K562 (cell line): ENCODE data around the gene LPAR2. TPM values are rescaled to one million over a fixed set of nuclear protein-coding genes. Genes with fewer than 3 reads are reported as not detected.

Experiments
- CREM ChIP-seq: IDR thresholded peaks from 2 replicates; pipeline ENCODE4 v1.6.1; 2014; ENCODE audit warnings: antibody characterized with exemption, low read depth
- EP300 ChIP-seq: IDR thresholded peaks from 2 replicates; pipeline ENCODE4 v1.6.1; 2012; ENCODE audit warnings: low read length, improper control_type of control experiment
- EP400 ChIP-seq: fragments of 450-650 bp; IDR thresholded peaks from 2 replicates; pipeline ENCODE4 v1.6.1; 2017; ENCODE audit warnings: antibody characterized with exemption, mild to moderate bottlenecking, moderate library complexity
- FOXP4 ChIP-seq: sonication (generic); formaldehyde crosslinking; IDR thresholded peaks from 2 replicates; pipeline ENCODE4 v1.8.0; 2022; ENCODE audit warnings: mild to moderate bottlenecking, missing genetic modification reagents, borderline replicate concordance
- HDGF ChIP-seq: fragments of 450-650 bp; IDR thresholded peaks from 2 replicates; pipeline ENCODE4 v1.6.1; 2016
- HNRNPUL1 ChIP-seq: fragments of 200-400 bp; formaldehyde crosslinking; IDR thresholded peaks from 2 replicates; pipeline ENCODE4 v1.6.1; 2017; ENCODE audit warnings: low read length
- SMC3 ChIP-seq: conservative IDR thresholded peaks from 2 replicates; pipeline ENCODE4 v1.6.1; 2011; ENCODE audit warnings: low read depth, low read length, improper control_type of control experiment; ENCODE audit not compliant: insufficient read depth
- SRSF7 ChIP-seq: fragments of 200-400 bp; formaldehyde crosslinking; optimal IDR thresholded peaks from 2 replicates; pipeline ENCODE3; 2017; ENCODE audit warnings: mild to moderate bottlenecking, low read depth, low read length
- ZKSCAN1 ChIP-seq: fragments of 150-350 bp; IDR thresholded peaks from 2 replicates; pipeline ENCODE4 v1.6.1; 2016; ENCODE audit warnings: low read depth, low read length
- ZNF592 ChIP-seq: fragments of 450-650 bp; IDR thresholded peaks from 2 replicates; pipeline ENCODE4 v1.6.1; 2017; ENCODE audit warnings: antibody characterized with exemption, mild to moderate bottlenecking
- ZNF639 ChIP-seq, 2 experiments: fragments of 200-800 bp in 1 of 2; sonication (Bioruptor generic) in 1 of 2; sonication (generic) in 1 of 2; formaldehyde crosslinking in 1 of 2; IDR thresholded peaks in 1 of 2; conservative IDR thresholded peaks in 1 of 2; 2 replicates each; pipeline versions ENCODE4 v1.5.0 to v1.6.1; 2016 to 2020; ENCODE audit warnings: missing compliant biosample characterization in 1 of 2, missing genetic modification characterization in 1 of 2, missing genetic modification reagents in 1 of 2
- polyA plus RNA-seq, 8 experiments: library from polyadenylated mRNA; depleted of rRNA in 4 of 8; stranded (reverse) in 5 of 8; unstranded in 3 of 8; fragments of >200 nt; fragmentation: Nextera tagmentation in 2 of 8; fragmentation: Illumina TruSeq in 1 of 8; extraction: Ambion mirVana in 2 of 8; extraction: Trizol in 1 of 8; gene quantifications; 2 replicates each; pipeline versions ENCODE4 v1.2.1 to v1.2.3, GENCODE V29; 2011 to 2014; ENCODE audit warnings: inconsistent platforms in 1 of 8, missing spikeins in 1 of 8
- total RNA-seq, 7 experiments: library from RNA; depleted of rRNA in 6 of 7; stranded (reverse); fragments of >200 nt in 6 of 7; fragmentation: Illumina TruSeq in 2 of 7; extraction: Trizol in 2 of 7; gene quantifications; 2 replicates each; pipeline versions ENCODE4 v1.2.1 to v1.2.3, GENCODE V29; 2011 to 2021; ENCODE audit warnings: low replicate concordance in 1 of 7
- TF ChIP-seq, protein P1 (sequence below): IDR thresholded peaks from 2 replicates; pipeline ENCODE4 v1.6.1; 2011; ENCODE audit warnings: borderline replicate concordance, low read depth, mild to moderate bottlenecking, moderate library complexity, low read length; ENCODE audit not compliant: insufficient read depth, poor library complexity, severe bottlenecking

The LPAR2 gene
- total and polyA plus RNA-seq, 9 of the 15 experiments (the other 6 are each of a cell fraction or from before 2014, with no cell fraction given), result 0.63 to 13.8 (median 4.4) TPM

DNA sequence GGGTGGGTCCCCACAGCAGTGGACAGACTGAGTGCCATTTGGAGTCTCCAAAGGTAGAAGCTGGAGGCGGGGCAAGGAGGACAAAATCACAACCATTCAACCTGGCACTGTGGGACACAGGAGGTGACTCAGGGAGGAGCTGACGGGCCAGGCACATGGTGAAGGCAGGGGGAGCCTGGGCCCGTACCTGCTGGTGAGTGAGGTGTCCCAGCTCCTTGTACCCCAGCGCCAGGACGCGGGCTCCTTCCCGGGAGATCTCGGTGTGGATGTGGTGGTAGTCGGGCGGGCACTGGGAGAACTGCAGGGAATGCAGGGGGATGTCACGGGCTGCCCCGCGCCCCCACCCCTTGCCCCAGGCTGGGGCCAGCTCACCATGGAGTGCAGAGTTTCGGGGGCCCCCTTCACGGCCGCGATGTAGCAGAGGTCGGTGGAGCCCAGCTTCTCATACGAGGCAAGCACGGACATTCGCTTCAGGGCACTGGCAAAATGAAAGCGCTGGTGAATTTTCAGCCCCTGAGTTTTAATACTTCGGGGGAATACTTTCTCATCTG lies 25.7 kb upstream of the LPAR2 start (continued):
- TF ChIP-seq, protein P1, sequence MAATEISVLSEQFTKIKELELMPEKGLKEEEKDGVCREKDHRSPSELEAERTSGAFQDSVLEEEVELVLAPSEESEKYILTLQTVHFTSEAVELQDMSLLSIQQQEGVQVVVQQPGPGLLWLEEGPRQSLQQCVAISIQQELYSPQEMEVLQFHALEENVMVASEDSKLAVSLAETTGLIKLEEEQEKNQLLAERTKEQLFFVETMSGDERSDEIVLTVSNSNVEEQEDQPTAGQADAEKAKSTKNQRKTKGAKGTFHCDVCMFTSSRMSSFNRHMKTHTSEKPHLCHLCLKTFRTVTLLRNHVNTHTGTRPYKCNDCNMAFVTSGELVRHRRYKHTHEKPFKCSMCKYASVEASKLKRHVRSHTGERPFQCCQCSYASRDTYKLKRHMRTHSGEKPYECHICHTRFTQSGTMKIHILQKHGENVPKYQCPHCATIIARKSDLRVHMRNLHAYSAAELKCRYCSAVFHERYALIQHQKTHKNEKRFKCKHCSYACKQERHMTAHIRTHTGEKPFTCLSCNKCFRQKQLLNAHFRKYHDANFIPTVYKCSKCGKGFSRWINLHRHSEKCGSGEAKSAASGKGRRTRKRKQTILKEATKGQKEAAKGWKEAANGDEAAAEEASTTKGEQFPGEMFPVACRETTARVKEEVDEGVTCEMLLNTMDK, result no peak
- no peak for TF ChIP-seq SMC3
- TF ChIP-seq HNRNPUL1, result no peak
- no peak for TF ChIP-seq EP300
- TF ChIP-seq CREM, result no peak
- TF ChIP-seq HDGF, result no peak
- TF ChIP-seq FOXP4 (CRISPR knock-in tag), result no peak
- TF ChIP-seq ZNF639 (CRISPR knock-in tag; conservative IDR thresholded peaks at IDR 0.05 in 1 of 2, IDR thresholded peaks at IDR 0.05 in 1 of 2), result no peak
- no peak for TF ChIP-seq ZKSCAN1
- no peak for TF ChIP-seq SRSF7
- TF ChIP-seq EP400, result no peak
- no peak for TF ChIP-seq ZNF592
